Small intestine (tissue), 7 donors: Measurements from ENCODE around the gene ZNF320. TPM values are rescaled to one million over a fixed set of nuclear protein-coding genes. Genes with fewer than 3 reads are reported as not detected.
"Not testable (repeated sequence)": the region's sequence is repeated elsewhere in the genome, so short reads cannot be mapped to it uniquely, and the experiment has no call there.

Experiments
- DNase-seq, 2 donors: peaks; one replicate each; pipeline versions ENCODE4 v3.0.0 to v3.0.0-alpha.2; 2013
- FAIRE-seq: peaks from 2 replicates; lab custom pipeline; 2012; peaks lifted over from hg19 to GRCh38; lab: Jason Lieb, UNC
- H3K27ac ChIP-seq, 3 donors: one replicate each; pipeline ENCODE4 v1.5.1; 2013; ENCODE audit warnings: low read length in 2 of 3, mild to moderate bottlenecking in 2 of 3, control low read depth in 1 of 3, inconsistent platforms in 1 of 3, low read depth in 1 of 3, moderate library complexity in 1 of 3
- H3K27me3 ChIP-seq, 3 donors: one replicate each; pipeline ENCODE4 v1.6.1; 2013; ENCODE audit warnings: low read length in 3 of 3, inconsistent platforms in 1 of 3; ENCODE audit not compliant: control insufficient read depth in 3 of 3, insufficient read depth in 3 of 3
- H3K36me3 ChIP-seq, 3 donors: one replicate each; pipeline ENCODE4 v1.6.1; 2013; ENCODE audit warnings: low read length in 3 of 3, inconsistent platforms in 1 of 3, low read depth in 1 of 3, mild to moderate bottlenecking in 1 of 3, moderate library complexity in 1 of 3; ENCODE audit not compliant: control insufficient read depth in 3 of 3, insufficient read depth in 2 of 3
- H3K4me1 ChIP-seq, 3 donors: one replicate each; pipeline ENCODE4 v1.6.1; 2013; ENCODE audit warnings: low read length in 2 of 3, inconsistent platforms in 1 of 3, low read depth in 1 of 3, mild to moderate bottlenecking in 1 of 3, moderate library complexity in 1 of 3; ENCODE audit not compliant: control insufficient read depth in 3 of 3, insufficient read depth in 2 of 3
- H3K4me3 ChIP-seq, 3 donors: one replicate each; pipeline ENCODE4 v1.5.1; 2013; ENCODE audit warnings: low read length in 3 of 3, control low read depth in 1 of 3, inconsistent platforms in 1 of 3, low read depth in 1 of 3, mild to moderate bottlenecking in 1 of 3, moderate library complexity in 1 of 3
- H3K9me3 ChIP-seq, 2 donors: one replicate each; pipeline ENCODE4 v1.6.1; 2013; ENCODE audit warnings: low read depth in 1 of 2, low read length in 1 of 2; ENCODE audit not compliant: control insufficient read depth in 2 of 2, insufficient read depth in 1 of 2
- WGBS, 3 donors: extraction: QIAGEN DNeasy Blood & Tissue Kit; methylation state at CpG; one replicate each; pipeline ENCODE4 v1.1.7; 2013; 5-methylcytosine and 5-hydroxymethylcytosine counted together
- polyA plus RNA-seq, 4 donors: library from polyadenylated mRNA; stranded (reverse) in 3 of 4; unstranded in 1 of 4; fragments of 200-250 nt in 3 of 4; fragments of 120-200 nt in 1 of 4; gene quantifications; one replicate each; pipeline versions ENCODE4 v1.2.1 to v1.2.3, GENCODE V29; 2013
- donor health status: healthy with polysubstance abuse.
- donor health status: control.
- donor health status: control.
- donor health status: Bipolar disorder and iron deficiency.
- donor health status: healthy.

Gene ZNF320
- polyA plus RNA-seq, 4 donors, result 3.4 to 33.8 (median 4.3) TPM

DNA sequence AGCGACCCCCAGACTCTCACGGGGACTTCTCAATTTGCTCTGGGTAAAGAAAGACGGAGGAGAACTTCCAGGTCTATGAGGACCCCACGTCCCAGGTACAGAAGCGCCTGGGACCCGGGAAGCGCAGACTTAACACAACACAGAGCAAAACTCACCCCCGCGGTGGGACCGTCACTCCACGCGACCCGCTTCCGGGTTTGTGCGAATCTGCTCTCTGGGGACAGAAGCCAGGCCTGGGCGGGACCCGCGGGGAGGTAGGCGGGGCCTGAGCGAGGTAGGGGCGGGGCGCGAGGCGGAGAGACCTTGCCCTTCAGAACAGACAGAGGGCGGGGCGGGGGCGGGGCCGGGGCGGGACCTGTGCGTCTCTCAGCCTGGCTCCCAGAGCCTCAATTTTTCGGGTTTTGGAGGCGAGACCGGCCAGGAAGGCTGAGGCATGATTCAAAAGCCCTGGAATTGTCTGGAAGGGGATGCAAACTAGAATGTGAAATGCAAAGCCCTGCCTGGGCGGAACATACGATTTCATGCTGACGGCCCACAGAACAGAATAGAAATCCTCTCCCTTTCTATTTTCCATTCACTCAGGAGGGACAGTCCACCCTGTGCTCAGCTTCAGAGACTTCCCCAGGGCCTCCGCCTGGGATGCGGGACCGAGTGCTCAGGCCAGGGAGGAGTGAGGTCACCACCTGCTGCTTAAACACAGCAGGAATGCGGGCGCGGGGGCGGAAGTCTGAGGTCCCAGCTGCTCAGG is 45.1 kb upstream of the ZNF320 start:
- FAIRE-seq (no peak), DNase-seq (peak; percentile 92 to 94)
- 1% methylated on average over 38 to 43 of the region's 43 CpGs for WGBS, 3 donors
- Histone ChIP-seq H3K9me3 (peaks cover 6 to 29% of the 10 kb centered on the region in 2 donors), H3K36me3 (peaks cover 0 to 3% (median 0%) of the 10 kb centered on the region in 3 donors), H3K4me3 (peak overlapping the region; percentile 59 to 97 (median 68)), H3K27ac (peak overlapping the region; percentile 34 to 94 (median 74)), H3K27me3 (no peaks in the 10 kb centered on the region), H3K4me1 (peaks cover 0 to 7% (median 3%) of the 10 kb centered on the region in 3 donors)

DNA sequence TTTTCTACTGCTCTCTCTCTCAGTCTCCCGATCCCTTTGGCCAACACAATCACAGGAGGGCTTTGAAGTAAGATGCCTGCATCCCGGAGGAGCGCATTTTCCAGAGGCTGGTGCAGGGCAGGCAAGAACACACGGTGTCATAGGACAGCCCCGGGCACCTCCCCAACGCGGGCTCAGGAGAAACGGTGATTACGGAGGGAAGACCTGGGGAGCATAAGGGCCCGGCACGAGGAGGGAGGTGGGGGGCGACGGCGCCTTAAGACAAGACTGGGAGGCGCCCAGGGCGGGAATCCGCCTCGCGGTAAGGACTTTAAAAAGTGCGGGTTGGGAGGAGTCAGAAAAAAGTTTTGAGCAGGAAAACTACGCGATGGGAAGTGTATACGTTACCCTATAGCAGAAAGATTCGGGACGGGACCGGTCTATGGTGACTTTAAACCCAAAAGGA is 44.5 kb upstream of the ZNF320 start:
- Histone ChIP-seq H3K4me3 (peak overlapping the region; percentile 59 to 97 (median 68)), H3K4me1 (peaks cover 0 to 13% (median 3%) of the 10 kb centered on the region in 3 donors), H3K36me3 (peaks cover 0 to 8% (median 0%) of the 10 kb centered on the region in 3 donors), H3K27ac (peak overlapping the region; percentile 34 to 94 (median 74)), H3K27me3 (no peaks in the 10 kb centered on the region), H3K9me3 (peaks cover 6 to 23% of the 10 kb centered on the region in 2 donors)
- FAIRE-seq, result no peak
- WGBS, 3 donors, result 0 to 1% (median 0%) methylated on average over 26 of the region's 26 CpGs
- DNase-seq, result peak; percentile 27 to 67

DNA sequence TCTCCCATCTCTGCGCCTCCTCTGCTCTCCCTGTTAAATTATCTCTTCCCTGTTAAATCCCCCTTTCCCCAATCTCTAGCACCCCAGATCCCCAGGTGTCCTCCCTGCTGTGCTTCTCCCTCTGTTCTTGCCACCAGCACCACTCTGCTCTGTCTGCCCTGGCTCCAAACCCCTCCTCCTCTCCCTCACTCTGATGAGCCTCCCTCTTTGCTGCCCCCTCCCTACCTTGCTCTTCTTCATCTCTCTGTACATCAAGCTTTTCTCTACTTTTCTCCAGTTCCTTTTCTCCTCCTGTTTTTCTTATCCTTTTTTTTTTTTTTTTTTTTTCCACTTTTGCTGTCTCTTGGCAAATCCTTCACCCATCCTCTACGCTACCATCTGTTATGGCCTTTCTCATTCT is 44.1 kb upstream of the ZNF320 start:
- Histone ChIP-seq H3K4me1 (peaks cover 0 to 18% (median 3%) of the 10 kb centered on the region in 3 donors), H3K4me3 (peak overlapping the region; percentile 59 to 97 (median 68)), H3K27ac (peak overlapping the region in 1 of 3 donors; percentile 94), H3K9me3 (peaks cover 5 to 19% of the 10 kb centered on the region in 2 donors)
- not testable (repeated sequence) for H3K27me3 ChIP-seq, FAIRE-seq, H3K36me3 ChIP-seq, DNase-seq
- 47 to 66% (median 55%) methylated on average over 2 of the region's 2 CpGs for WGBS, 3 donors

DNA sequence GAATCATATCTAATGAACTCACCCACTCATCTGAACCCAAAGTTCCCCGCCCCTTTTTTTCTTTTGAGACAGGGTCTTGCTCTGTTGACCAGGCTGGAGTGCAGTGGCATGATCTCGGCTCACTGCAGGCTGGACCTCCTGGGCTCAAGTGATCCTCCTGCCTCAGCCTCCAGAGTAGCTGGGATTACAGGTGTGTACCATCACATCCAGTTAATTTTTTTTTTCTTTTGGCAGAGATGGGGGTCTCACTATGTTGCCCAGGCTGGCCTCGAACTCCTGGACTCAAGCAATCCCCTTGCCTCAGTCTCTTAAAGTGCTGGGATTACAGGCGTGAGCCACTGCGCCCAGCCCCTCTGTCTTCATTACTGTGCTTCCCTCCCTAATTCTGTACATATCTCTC is 43.5 kb upstream of the ZNF320 start:
- 85 to 95% (median 93%) methylated on average over 5 of the region's 5 CpGs for WGBS, 3 donors
- peaks cover 0 to 23% (median 0%) of the 10 kb centered on the region in 3 donors for H3K4me1 ChIP-seq
- H3K27ac ChIP-seq, H3K4me3 ChIP-seq, DNase-seq, H3K36me3 ChIP-seq, H3K27me3 ChIP-seq, FAIRE-seq: not testable (repeated sequence)
- H3K9me3 ChIP-seq, result peaks cover 5 to 13% of the 10 kb centered on the region in 2 donors

DNA sequence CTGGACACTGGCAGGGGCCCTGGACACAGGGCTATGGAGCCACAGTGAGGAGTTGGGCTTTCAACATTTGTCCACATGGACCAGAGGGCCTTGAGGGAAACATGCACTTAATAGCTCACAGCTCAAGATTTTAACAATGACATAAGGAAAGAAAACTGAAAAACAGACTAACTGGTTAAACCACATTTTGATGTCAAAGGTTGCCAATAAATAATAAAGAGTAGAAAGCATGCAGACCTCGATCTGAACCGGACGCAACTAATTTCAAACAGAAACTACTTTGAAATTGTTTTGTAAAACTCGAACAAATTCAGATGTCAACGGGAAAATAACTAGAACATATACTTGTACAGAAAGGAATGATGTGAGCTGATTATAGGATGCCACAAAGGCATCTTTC is 41.3 kb upstream of the ZNF320 start:
- H3K4me3 ChIP-seq, result no peak overlapping the region
- 47 to 64% (median 59%) methylated on average over 5 of the region's 5 CpGs for WGBS, 3 donors
- H3K4me1 ChIP-seq, result peaks cover 0 to 23% (median 0%) of the 10 kb centered on the region in 3 donors
- no peaks in the 10 kb centered on the region for H3K27me3 ChIP-seq
- peaks cover 0 to 15% (median 4%) of the 10 kb centered on the region in 3 donors for H3K36me3 ChIP-seq
- peaks cover 6 to 8% of the 10 kb centered on the region in 2 donors for H3K9me3 ChIP-seq
- DNase-seq (peak in 1 of 2 donors; percentile 70), FAIRE-seq (no peak)
- peak overlapping the region in 1 of 3 donors; percentile 12 for H3K27ac ChIP-seq

DNA sequence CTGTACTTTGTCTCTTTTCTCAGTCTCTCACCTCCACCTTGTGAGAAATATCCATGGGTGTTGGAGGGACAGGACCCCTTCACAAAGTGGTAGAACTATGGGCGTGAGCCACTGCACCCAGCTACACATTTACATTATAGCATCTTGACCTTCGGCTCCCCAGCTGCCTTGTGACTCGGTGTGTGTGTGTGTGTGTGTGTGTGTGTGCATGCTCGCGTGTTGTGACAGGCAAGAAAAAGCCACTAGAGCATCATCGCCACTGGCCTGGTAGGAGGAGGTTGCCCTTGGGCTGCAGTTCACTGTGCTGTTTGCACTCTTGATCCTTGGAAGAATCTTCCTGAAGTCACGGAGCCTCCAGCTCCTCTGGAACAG is 39.5 kb upstream of the ZNF320 start:
- Histone ChIP-seq H3K4me1 (peaks cover 0 to 18% (median 0%) of the 10 kb centered on the region in 3 donors), H3K9me3 (peaks cover 6 to 8% of the 10 kb centered on the region in 2 donors), H3K36me3 (peaks cover 0 to 15% (median 4%) of the 10 kb centered on the region in 3 donors), H3K4me3 (no peak overlapping the region), H3K27ac (peak overlapping the region in 1 of 3 donors; percentile 88), H3K27me3 (no peaks in the 10 kb centered on the region)
- no peak for FAIRE-seq
- peak in 1 of 2 donors; percentile 66 for DNase-seq
- WGBS, 3 donors, result 76 to 89% (median 85%) methylated on average over 7 of the region's 7 CpGs

DNA sequence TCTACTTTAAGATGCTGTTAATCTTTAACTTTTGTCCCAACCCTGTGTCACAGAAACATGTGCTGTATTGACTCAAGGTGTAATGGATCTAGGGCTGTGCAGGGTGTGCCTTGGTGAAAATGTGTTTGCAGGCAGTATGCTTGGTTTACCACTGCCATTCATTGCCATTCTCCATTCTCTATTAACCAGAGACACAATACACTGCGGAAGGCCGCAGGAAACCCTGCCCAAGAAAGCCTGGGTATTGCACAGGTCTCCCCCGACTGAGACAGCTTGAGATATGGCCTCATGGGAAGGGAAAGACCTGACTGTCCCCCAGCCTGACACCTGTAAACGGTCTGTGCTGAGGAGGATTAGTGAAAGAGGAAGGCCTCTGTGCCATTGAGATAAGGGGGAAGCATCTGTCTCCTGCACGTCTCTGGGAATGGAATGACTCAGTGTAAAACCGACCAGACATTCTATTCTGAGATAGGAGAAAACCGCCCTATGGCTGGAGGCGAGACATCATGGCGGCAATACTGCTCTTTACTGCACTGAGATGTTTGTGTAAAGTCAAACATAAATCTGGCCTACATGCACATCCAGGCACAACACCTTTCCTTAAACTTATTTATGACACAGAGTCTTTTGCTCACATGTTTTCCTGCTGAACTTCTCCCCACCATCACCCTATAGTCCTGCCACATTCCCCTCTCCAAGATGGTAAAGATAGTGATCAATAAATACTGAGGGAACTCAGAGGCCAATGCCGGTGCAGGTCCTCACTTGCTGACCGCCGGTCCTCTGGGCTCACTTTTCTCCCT is 38.9 kb upstream of the ZNF320 start:
- H3K36me3 ChIP-seq, result peaks cover 0 to 15% (median 4%) of the 10 kb centered on the region in 3 donors
- H3K4me1 ChIP-seq, result peaks cover 0 to 18% (median 0%) of the 10 kb centered on the region in 3 donors
- peak in 1 of 2 donors; percentile 79 for DNase-seq
- no peaks in the 10 kb centered on the region for H3K27me3 ChIP-seq
- H3K9me3 ChIP-seq, result peaks cover 6 to 8% of the 10 kb centered on the region in 2 donors
- H3K4me3 ChIP-seq, result no peak overlapping the region
- 59 to 82% (median 77%) methylated on average over 12 of the region's 12 CpGs for WGBS, 3 donors
- H3K27ac ChIP-seq, result peak overlapping the region in 2 of 3 donors; percentile 56 to 88
- no peak for FAIRE-seq

DNA sequence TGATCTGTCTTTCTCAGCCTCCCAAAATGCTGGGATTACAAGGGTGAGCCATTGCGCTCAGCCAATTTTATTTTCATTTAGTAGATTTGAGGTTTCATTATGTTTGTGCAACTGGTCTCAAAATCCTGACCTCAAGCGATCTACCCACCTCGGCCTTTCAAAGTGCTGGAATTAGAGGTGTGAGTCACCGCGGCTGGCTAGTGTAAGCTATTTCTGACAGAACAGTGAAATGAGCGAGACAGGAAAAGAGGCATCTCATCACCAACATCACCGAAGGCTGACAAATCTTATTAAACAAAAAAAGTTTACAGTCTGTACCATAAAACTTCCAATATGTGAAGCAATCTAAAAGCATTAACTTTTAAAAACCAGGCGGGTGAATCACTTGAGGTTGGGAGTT is 38.0 kb upstream of the ZNF320 start:
- Histone ChIP-seq H3K9me3 (peaks cover 6 to 8% of the 10 kb centered on the region in 2 donors), H3K36me3 (peaks cover 0 to 15% (median 4%) of the 10 kb centered on the region in 3 donors), H3K4me1 (peaks cover 0 to 18% (median 0%) of the 10 kb centered on the region in 3 donors), H3K27me3 (no peaks in the 10 kb centered on the region), H3K4me3 (no peak overlapping the region), H3K27ac (peak overlapping the region in 2 of 3 donors; percentile 20 to 88)
- FAIRE-seq (no peak), DNase-seq (no peak)
- WGBS, 3 donors, result 81 to 94% (median 92%) methylated on average over 8 of the region's 8 CpGs
